Gastroesophageal sphincter (tissue), 3 donors: ENCODE results near the gene MTNR1A.

Experiments used
- CTCF ChIP-seq, 4 experiments: fragments of 200-600 bp in 2 of 4; fragments of 450-650 bp in 2 of 4; sonication (generic) in 1 of 4; IDR thresholded peaks; one replicate each; pipeline ENCODE4 v1.5.1; 2017 to 2019; ENCODE audit warnings: antibody characterized with exemption in 4 of 4, mild to moderate bottlenecking in 2 of 4, moderate library complexity in 2 of 4
- EP300 ChIP-seq: sonication (generic); formaldehyde crosslinking; IDR thresholded peaks from one replicate; pipeline ENCODE4 v1.6.1; 2017; ENCODE audit warnings: antibody characterized with exemption, mild to moderate bottlenecking
- POLR2A ChIP-seq, 2 donors: fragments of 450-650 bp; IDR thresholded peaks; one replicate each; pipeline ENCODE4 v1.6.1; 2017; ENCODE audit warnings: antibody characterized with exemption in 2 of 2, mild to moderate bottlenecking in 2 of 2, moderate library complexity in 1 of 2
- POLR2AphosphoS5 ChIP-seq: sonication (generic); formaldehyde crosslinking; IDR thresholded peaks from one replicate; pipeline ENCODE4 v1.6.1; 2017; ENCODE audit warnings: antibody characterized with exemption

- TF ChIP-seq CTCF (IDR thresholded peaks at IDR 0.05) (no peak), EP300 (no peak), POLR2AphosphoS5 (no peak), POLR2A (IDR thresholded peaks at IDR 0.05) (no peak)
Measured at GRCh38 chr4:186534056-186534455, 21.3 kb downstream of the MTNR1A start.
